ENCODE data around the gene ZBTB3. TPM values are rescaled to one million over a fixed set of nuclear protein-coding genes. Genes with fewer than 3 reads are reported as not detected.
A peak's percentile ranks its signal among the peaks of the same experiment; 100 is the strongest.

The ZBTB3 gene
- total and polyA plus RNA-seq, 2 of the 13 experiments (the other 11 are each of a cell fraction or from before 2014, with no cell fraction given) = 3.4 to 5.2 TPM

DNA sequence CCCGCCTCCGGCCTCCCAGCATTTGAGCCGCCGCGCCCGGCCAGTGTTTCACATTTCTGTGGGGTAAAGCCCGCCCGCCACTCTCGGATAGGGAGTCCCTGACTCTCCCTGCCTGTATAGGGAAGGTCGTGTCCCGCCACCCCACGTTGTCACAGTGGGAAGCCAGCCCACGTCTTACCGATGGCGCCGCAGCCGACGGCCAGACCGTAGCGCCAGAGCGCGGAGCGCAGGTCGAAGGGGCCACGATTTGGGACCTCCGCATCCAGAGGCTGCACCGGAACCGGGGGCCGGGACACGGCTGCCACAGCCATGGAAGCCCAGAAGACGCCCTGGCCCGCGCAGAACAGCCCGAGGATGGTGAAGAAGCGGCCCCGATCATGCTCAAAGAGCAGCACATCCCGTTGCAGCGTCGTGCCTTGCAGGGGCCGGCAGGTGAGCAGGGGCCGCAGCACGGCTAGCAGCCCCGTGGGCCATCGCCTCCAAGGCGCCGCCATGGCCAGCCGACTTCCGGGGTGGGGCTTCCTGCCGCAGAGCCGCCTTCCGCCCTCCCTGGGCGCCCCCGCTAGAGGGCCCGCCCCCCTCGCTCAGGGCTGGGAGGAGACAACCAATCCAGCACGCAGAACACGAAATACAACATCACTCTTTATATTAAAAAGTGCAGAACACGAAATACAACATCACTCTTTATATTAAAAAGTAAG is 37.7 kb upstream of the ZBTB3 start, which contains the start of gene TMEM223 (continued):
- no peak for TF ChIP-seq TCF12 (IDR thresholded peaks at IDR 0.05)
- TF ChIP-seq TCF12 (CRISPR knock-in tag; IDR thresholded peaks at IDR 0.05) = no peak
- peak; percentile 37; the same call in 1 of the 2 replicates for TF ChIP-seq ZIK1 (CRISPR knock-in tag; IDR thresholded peaks at IDR 0.05; ENCODE audit: borderline replicate concordance, low read depth)
- TF ChIP-seq ZNF510 (CRISPR knock-in tag; IDR thresholded peaks at IDR 0.05; ENCODE audit: low read depth) = no peak
- no peak for TF ChIP-seq MBD4 (IDR thresholded peaks at IDR 0.05; ENCODE audit: borderline replicate concordance, low read length)
- TF ChIP-seq, protein P1, sequence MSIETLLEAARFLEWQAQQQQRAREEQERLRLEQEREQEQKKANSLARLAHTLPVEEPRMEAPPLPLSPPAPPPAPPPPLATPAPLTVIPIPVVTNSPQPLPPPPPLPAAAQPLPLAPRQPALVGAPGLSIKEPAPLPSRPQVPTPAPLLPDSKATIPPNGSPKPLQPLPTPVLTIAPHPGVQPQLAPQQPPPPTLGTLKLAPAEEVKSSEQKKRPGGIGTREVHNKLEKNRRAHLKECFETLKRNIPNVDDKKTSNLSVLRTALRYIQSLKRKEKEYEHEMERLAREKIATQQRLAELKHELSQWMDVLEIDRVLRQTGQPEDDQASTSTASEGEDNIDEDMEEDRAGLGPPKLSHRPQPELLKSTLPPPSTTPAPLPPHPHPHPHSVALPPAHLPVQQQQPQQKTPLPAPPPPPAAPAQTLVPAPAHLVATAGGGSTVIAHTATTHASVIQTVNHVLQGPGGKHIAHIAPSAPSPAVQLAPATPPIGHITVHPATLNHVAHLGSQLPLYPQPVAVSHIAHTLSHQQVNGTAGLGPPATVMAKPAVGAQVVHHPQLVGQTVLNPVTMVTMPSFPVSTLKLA (IDR thresholded peaks at IDR 0.05) = no peak
- no peak for TF ChIP-seq ZKSCAN1 (IDR thresholded peaks at IDR 0.05; ENCODE audit: low read length)
- TF ChIP-seq MEIS1 (CRISPR knock-in tag; IDR thresholded peaks at IDR 0.05; ENCODE audit: borderline replicate concordance) = no peak
- TF ChIP-seq, protein P2, sequence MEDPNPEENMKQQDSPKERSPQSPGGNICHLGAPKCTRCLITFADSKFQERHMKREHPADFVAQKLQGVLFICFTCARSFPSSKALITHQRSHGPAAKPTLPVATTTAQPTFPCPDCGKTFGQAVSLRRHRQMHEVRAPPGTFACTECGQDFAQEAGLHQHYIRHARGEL (CRISPR knock-in tag; IDR thresholded peaks at IDR 0.05) = peak; percentile 54; the same call in 1 of the 2 replicates
- no peak for TF ChIP-seq TP53 (CRISPR knock-in tag; conservative IDR thresholded peaks at IDR 0.05)
- TF ChIP-seq, protein P3, sequence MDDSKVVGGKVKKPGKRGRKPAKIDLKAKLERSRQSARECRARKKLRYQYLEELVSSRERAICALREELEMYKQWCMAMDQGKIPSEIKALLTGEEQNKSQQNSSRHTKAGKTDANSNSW (CRISPR knock-in tag; IDR thresholded peaks at IDR 0.05; ENCODE audit: borderline replicate concordance) = peak; percentile 58; the same call in 1 of the 2 replicates
- TF ChIP-seq SUZ12 (IDR thresholded peaks at IDR 0.05; ENCODE audit: low read depth, low read length) = no peak
- TF ChIP-seq ZNF224 (CRISPR knock-in tag; IDR thresholded peaks at IDR 0.05) = no peak
- no peak for TF ChIP-seq MAFF (IDR thresholded peaks at IDR 0.05; ENCODE audit: low read depth, low read length)
- TF ChIP-seq KAT7 (CRISPR knock-in tag; IDR thresholded peaks at IDR 0.05; ENCODE audit: borderline replicate concordance) = peak; percentile 93; the same call in 1 of the 2 replicates
- TF ChIP-seq NRL (CRISPR knock-in tag; IDR thresholded peaks at IDR 0.05; ENCODE audit: borderline replicate concordance) = peak; percentile 89; the same call in 1 of the 2 replicates
- TF ChIP-seq, protein P4, sequence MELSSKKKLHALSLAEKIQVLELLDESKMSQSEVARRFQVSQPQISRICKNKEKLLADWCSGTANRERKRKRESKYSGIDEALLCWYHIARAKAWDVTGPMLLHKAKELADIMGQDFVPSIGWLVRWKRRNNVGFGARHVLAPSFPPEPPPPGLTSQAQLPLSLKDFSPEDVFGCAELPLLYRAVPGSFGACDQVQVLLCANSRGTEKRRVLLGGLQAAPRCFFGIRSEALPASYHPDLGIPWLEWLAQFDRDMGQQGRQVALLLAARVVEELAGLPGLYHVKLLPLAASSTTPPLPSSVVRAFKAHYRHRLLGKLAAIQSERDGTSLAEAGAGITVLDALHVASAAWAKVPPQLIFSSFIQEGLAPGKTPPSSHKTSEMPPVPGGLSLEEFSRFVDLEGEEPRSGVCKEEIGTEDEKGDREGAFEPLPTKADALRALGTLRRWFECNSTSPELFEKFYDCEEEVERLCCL (CRISPR knock-in tag; IDR thresholded peaks at IDR 0.05; ENCODE audit: borderline replicate concordance) = no peak
- no peak for TF ChIP-seq EEA1 (CRISPR knock-in tag; IDR thresholded peaks at IDR 0.05; ENCODE audit: borderline replicate concordance)
- TF ChIP-seq, protein P5, sequence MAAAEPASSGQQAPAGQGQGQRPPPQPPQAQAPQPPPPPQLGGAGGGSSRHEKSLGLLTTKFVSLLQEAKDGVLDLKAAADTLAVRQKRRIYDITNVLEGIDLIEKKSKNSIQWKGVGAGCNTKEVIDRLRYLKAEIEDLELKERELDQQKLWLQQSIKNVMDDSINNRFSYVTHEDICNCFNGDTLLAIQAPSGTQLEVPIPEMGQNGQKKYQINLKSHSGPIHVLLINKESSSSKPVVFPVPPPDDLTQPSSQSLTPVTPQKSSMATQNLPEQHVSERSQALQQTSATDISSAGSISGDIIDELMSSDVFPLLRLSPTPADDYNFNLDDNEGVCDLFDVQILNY (CRISPR knock-in tag; conservative IDR thresholded peaks at IDR 0.05) = no peak
- TF ChIP-seq TEAD3 (CRISPR knock-in tag; optimal IDR thresholded peaks at IDR 0.05; ENCODE audit: borderline replicate concordance) = no peak
- no peak for TF ChIP-seq ZFAT (CRISPR knock-in tag; conservative IDR thresholded peaks at IDR 0.05)
- TF ChIP-seq ZNF652 (CRISPR knock-in tag; IDR thresholded peaks at IDR 0.05; ENCODE audit: borderline replicate concordance, low read depth) = no peak
- TF ChIP-seq NONO (IDR thresholded peaks at IDR 0.05) = no peak
- peak; percentile 83 for TF ChIP-seq NONO (CRISPR knock-in tag; conservative IDR thresholded peaks at IDR 0.05)
- TF ChIP-seq POLR2AphosphoS5 (IDR thresholded peaks at IDR 0.05; ENCODE audit: low read depth, low read length) = peak; percentile 90
- 0 out of 2 replicates have a peak, but pooled peaks have one; percentile 72 for TF ChIP-seq ZNF44 (CRISPR knock-in tag; IDR thresholded peaks at IDR 0.05)
- TF ChIP-seq ZNF235 (CRISPR knock-in tag; IDR thresholded peaks at IDR 0.05; ENCODE audit: borderline replicate concordance) = no peak
- no peak; the same call in 1 of the 2 replicates for TF ChIP-seq ZNF563 (CRISPR knock-in tag; IDR thresholded peaks at IDR 0.05)
